GM18520 (cell line): Measurements from ENCODE around the gene SLC23A3.
A peak's percentile ranks its signal among the peaks of the same experiment; 100 is the strongest.

Source experiments
- ATAC-seq: cut with Tn5 transposase; IDR thresholded peaks from one replicate; pipeline ENCODE4 v1.9.1; 2021; ENCODE audit not compliant: unreplicated experiment

Gene SLC23A3

DNA sequence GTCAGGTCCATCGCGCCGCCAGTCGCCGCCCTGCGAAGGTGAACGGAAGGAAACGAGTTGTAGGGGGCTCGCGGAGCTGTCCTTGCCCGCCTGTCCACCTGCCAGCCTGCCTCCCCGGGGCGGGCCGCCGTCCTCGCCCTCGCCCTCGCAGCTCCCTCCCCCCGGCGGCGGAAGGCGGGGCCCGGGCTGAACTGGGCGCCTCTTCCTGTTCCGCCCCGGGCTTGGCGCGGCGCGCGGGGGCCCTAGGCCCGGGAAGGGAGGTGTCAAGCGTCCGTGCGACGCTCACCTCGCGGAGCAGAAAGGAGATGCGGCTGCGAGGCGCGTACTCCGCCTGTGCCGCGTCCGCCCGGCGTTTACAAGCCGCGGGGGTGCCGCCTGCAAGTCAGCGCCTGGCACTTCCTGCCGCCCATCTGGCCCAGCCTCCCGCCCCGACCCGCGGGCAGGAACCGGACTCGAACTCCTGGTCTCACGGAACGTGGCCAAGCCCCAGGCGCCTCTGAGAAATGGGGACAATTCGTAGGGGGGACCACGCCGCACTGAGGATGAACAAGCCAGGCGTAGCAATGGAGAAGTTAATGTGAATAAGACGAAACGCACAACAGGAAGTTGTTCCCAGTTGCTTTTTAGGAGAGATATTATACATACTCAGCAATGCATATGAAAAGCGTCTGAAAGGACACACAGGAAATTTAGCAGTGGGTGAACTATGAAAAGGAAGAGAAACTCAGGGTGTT is 7.2 kb upstream of the SLC23A3 start, which contains the start of gene CNPPD1:
Gene CNPPD1, minus strand, starts transcription at position 108 of the 734 bp plus-strand sequence. Its CDS starts 97 bp downstream, at position 11.
- ATAC-seq = peak; percentile 61

DNA sequence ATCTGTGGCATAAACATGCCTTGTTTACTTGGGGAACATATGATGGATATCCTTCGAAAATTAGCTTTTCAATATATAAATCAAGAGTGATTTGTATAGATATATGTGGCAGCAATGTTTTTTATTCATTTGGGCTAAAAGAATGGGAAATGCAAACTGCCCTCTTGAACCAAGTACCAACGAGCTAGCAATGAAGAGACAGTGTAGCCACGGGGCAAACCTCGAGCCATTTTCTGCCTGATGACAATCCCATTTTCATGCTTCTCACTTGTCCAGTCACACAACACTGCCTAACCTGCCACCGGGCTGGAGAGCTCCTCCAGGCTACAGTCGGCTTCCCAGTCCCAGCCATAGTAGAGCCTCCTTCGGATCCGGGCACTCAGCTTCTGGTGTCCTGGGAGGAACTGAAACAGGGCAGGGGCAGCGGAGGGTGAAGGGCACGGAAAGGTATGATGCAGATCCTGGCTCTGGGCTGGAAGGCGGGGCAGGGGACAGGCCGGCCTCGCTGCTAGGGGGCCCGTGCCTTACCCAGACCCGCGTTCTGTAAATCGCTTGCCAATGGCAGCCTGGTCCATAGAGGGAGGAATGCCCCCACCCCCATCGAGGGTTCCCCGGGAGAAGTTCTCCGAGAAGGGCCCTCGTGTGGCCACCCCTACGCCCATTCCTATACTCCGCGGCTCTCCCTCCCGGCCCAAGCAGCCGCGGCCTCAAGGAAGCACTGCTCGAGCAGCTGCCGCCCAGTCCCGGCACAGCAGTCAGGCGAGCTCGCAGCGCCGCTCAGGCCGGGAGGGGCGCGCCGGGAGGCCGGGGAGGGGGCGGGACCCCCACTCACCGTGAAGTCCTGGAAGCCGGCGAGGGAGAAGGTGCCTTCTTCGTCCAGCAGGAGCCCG is 6.3 kb upstream of the SLC23A3 start:
- peak; percentile 11 for ATAC-seq

DNA sequence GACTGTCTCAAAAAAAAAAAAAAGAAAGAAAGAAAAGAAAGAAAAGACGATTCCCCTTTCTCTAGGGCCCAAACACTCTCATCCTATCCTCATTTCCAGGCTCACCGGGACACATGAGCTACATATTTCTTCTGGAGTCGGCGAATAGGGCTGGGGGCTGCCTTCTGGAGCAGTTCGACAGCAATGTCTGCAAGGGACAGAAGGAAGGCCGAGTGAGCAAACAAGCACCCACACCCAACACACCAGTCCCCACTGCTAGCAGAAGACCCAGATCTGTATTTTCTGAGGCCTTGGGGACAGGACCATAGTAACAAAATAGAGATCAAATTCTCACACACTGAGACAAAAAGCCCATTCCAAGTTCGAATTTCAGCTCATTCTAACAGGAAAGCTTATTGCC is 5.7 kb upstream of the SLC23A3 start:
- ATAC-seq = no peak

DNA sequence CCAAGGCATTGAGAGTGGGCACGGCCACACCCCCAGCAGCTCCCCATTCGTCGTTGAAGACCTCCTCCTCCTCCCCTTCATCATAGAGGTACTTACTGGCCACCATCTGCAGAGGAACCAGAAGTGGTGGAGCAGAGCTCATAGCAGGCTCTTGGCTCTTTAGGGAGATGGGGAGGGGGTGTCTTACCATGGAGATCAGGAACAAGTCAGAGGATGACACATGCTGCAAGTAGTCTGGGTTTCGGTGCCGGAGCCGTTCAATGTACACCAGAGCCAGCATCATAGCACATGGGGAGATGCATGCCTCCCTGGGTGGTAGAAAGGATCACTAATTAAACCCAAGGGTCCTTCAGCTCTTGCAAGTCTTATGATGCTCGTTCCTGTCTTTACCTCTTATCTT is 5.0 kb upstream of the SLC23A3 start:
- ATAC-seq = no peak

DNA sequence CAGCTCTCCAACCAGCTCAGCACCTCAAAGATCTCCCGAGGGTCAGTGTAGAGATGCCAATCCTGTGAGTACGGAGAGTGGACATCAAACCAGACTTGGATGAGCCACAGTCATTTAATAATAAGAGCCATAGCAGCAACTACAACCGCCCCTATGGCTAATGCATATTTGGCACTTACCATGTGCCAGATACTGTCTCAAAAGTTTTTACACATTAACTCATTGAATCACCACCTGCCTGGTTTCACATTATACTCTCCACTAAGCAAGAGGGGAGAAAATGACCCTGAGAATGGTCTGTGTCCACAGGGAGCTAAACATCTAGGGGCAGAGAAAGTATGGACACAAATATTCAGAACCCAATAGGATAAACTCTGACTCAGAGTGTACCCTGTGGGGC is 4.3 kb upstream of the SLC23A3 start:
- no peak for ATAC-seq

DNA sequence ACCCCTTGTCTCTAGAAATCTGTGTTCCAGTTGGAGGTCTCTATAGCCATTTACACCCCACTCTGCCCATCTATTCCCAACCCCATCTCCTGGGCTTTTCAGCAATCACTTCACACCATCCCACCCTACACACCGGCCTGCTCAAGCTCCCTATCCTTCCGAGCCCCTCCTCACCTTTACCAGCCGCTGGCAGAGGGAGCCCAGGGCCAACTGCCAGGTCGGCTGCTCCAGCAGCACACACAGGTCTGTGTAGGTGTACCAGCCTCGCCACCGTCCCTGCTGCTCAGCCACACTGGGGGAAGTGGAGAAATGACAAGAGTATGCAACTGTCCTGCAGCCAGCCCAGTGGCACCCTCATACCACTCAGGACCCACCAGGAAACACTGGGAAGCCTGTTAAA is 3.3 kb upstream of the SLC23A3 start:
- no peak for ATAC-seq

DNA sequence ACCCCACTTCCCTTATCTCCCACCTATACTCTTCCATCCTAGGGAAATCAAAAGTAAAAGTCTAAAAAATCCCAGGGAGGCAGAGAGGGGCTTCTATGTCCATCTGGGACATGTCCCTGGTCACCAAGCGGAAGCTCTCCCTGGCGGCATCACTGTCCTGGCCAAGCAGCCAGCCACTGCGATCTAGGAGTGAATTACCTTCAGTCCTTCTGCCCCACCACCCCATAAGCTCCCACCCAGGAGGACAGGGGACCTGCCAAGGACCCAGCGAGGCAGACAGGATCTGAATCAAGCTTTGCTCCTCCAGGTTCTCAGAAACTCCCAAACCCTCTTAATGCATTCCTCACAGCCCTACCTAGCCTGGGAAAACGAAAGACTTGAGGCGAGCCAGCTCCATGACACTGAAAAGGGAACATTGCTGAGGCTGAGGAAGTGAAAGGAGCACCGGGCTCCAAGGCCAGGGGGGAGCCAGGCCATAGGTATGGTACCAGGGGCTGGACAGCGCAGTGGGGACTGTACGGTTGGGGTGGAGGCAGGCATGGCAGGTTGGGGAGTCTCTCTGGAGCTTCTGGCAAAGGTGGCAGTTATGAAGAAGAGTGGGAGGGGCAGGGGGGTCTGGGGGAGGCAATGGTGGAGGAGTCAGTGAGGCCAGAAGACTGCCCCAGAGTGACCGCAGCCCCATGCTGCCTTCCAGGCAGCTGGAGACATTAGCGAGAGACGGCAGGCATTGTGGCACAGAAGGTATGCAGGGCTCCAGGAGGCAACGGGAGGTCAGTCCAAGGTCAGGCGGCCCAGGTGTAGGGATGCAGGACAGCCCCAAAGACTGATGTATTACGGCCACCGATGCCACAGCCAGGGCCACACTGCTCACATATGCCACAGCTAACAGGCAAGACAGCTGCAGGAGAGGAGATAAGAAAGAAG is 2.7 kb upstream of the SLC23A3 start:
- no peak for ATAC-seq

DNA sequence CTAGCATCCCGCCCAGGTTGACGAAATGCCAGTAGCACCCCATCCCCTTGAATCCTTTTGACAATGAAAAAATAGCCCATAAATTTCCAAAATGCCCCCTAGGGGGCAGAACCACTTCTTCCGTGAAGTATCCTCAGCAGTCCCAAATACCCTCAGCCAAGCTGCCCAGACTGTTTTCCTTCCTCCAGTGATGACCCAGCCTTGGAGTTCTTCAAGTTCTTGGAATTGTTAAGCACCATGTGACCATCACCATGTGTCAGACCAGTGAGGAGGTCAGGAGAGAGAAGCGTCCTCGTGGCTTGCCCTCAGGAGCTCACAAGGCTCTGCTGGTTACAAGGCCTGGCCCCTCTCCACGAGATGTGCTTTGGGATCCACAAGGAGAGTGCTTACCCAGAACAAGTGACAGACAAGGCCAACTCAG is 1.4 kb upstream of the SLC23A3 start:
- no peak for ATAC-seq

DNA sequence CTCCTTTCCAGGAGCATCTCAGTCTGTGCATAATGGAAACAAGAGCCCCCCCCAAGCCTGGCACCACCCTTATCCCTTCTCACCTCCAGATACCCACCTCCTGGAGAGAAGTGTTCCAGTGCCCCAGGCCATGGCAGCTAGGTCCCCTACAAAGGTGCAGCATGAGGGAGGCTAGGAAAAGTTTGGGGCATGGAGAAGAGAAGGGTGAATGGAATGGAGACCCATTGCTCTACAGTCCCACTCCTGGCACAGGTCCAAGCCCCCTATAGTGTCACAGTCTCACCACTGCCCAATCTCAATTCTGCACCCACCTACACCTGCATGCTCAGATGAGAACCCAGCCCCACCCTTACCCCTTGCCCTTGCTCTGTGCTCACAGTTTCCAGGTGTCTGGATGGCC is 897 bp downstream of the SLC23A3 start:
- ATAC-seq = no peak

DNA sequence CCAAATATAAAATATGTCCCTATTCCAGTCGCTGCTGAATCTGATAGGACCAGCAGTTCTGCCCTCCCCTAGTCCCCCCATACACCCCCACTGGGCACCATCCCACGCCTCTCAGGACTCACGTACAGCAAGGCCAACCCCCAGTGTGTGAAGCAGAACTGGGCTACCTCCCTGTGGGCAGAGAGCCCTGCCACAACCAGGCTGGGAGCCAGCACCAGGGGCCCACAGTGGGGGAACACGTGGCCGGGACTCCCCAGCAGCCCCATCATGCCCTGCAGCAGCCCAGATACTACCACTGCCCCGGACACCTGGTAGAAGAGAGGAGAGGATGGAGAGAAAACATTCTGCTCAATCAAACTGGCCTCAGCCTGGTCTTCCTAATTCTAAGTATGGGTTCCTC is 1.3 kb downstream of the SLC23A3 start:
- ATAC-seq = no peak

DNA sequence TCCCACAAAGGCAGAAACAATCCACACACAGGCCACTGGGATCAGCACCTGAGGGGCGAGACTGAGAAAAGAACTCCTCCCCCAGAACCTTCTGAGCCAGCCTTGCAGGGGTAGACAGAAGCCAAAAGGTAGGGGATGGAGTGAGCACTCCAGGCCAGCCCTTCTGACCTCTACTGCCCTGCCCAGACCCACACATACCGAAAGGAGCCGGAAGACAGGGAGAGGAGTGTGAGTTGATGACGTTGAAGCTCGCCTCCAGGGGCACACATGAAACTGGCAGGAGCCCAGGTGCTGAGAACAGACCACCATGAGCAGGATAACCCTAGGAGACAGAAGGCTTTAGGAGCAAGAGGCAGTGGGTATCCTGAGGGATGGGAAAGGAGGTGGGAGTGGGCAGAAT is 1.8 kb downstream of the SLC23A3 start:
- no peak for ATAC-seq

DNA sequence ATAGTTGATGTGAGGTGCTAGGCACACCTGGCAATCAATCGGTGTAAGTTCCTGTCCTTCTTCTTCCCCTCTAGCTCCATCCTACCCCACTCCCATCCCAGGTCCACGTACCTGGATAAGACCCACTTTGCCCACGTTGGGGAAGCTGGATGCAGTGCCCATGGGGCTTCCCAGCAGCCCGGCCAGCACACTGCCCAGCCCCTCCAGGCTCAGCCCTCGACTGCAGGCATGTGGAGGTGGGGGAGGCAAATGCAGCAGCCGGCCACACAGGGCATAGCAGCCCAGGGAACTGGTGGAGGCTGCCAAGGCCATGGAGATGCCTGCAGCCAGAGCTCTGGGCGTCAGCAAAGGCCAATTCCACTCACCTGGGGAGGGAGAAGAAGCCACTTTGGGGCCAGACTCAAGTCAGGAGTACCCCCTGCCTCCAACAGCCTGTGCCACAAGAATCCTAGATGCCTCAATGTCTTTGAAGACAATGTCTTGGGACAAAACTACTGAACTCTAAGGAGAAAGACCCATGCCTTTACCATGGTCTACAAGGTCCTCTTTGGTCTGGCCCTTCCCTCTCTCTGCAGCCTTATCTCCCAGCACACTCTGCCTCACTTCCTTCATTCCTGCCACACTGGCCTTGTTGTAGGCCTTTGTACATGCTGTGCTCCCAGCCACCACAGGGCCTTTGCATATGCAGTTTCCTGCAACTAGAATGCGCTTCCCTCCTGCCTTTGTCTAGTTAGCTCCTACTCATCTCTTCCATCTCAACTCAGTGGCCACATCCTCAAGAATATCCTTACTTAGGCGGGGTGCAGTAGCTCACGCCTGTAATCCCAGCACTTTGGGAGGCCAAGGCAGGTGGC is 4.5 kb downstream of the SLC23A3 start:
- no peak for ATAC-seq

DNA sequence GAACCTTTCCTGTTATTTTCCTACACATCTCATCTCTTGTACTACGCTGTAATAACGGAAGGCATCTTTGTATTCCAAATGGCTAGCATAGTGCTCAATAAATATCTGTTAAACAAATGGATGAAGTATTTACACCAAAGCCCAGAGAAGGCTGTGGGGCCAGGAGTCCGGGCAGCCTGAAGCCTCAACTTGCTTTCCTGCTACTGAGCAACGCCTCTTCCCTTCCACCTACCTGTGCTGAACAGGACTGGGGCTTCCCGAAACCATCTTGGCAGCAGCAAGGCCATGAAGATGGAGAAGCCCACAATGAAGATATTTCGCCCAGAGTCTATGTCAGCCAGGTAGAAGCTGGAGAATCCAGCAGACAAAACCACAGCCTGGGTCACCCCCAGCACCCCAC is 6.7 kb downstream of the SLC23A3 start:
- ATAC-seq = no peak

DNA sequence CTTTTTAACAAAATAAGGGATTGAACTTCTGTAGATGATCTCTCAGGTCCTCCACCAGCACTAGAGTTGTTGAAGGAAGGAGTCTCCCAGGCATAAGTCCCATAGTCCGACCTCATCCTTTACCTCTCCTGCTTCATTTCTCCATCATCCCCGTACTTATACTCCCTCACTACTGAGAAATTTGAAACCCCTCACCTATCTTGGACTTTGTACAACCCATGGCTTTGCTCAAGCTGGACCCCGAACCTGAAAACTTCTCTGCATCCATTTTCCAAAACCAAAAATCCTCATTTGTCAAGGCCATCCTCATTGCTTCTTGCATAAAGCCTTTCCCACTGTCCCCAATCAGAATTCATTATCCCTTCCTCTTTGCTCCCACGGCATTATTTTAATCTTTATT is 8.7 kb downstream of the SLC23A3 start:
- ATAC-seq = no peak

DNA sequence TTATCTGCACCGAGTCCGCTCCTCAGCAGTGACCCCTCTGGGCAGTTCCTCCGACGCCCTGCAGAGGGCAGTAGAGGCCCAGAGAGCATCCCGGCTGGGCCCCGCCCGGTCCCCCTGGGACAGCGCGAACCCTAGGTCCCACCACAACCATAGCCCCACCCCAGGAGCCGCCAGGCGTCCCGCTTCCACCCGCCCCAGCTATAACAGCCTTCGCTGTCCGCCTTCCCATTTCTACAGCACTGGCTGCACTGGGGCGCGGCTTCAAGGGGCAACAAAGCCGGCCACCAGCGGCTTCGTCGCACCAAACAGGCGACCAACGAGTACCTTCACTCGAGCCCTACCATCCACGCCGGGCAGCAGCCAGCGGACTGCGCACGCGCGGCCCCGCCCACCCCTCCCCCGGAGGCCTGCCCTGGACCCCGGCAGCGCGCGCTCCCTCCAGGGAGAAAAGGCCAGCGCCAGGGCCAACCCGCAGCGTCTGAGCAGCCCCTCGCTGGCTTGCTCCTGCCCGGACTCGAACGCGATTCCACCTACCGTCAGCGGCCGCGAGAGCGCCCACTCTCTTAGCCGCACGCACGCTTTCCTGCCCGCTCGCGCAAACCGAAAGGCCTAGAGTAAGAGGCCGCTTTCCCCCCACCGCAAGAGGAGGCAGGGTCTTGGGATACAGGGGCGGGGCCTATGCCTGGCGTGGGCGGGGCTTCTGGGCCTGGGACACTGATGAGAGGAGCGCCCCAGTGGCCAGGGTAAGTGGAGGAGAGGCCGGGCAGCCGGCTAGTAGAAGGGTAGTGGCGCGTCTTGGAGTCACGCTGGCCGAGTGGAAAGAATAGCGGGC is 9.4 kb downstream of the SLC23A3 start, which contains the start of gene NHEJ1:
Gene NHEJ1, minus strand, starts transcription at position 630 of the 832 bp plus-strand sequence. CDS start 2,453 bp downstream, outside the sequence.
- ATAC-seq = peak; percentile 85

DNA sequence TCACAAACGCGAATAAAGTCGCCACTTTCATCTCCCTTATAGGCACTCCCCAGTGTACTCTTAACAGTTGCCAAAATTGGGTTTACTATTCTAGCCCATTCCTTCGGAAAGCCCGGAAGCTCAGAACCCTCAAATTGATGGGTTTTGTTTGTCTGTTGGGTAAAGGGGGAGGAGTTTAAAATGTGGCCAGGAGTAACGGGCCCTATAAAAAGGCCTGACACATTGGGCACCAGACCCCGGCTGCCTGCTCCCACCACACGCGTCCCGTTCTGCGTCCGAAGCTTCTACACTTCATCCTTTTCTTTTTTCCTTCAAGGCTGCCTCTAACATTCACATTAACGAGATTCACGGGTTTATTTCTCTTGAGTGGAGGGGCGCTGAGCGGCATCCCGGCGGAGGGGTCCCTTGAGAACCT is 10.1 kb downstream of the SLC23A3 start:
- no peak for ATAC-seq

DNA sequence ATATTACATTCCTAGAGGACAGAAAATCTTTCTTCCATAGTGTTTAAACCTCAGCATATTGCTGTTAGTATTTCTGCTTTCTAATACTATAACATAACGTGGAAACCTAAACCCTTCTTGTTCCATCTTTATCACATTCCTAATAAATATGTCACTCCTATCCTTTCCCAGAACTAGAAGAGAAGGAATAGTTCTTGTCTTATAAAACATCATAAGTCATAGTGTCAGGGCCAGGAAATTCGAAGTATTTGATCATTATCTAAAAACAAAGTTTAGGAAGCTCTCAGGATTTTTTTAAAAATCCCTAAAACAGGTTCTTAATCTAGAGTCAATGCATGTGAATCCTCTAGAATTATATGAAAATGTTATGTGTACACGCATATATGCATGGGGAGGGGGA is 11.2 kb downstream of the SLC23A3 start:
- no peak for ATAC-seq

DNA sequence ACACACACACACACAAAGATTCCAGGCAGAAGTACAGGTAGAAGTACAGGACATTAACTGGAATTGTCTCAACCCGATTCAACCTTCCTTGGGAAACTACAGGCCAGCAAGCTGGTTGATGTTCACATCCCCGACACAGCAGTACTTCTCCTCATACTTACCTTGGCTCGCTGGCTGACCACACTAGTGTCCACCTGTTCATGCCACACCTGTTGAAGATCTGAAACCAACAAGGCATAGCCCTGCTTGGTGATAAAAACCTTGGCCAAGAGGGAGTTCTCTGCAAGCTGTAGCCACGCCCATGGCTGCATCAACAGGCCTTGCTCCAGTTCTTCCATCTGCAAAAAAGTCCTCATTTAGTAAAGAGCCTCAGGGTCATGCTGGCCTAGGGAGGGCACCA is 11.8 kb downstream of the SLC23A3 start:
- ATAC-seq = no peak

DNA sequence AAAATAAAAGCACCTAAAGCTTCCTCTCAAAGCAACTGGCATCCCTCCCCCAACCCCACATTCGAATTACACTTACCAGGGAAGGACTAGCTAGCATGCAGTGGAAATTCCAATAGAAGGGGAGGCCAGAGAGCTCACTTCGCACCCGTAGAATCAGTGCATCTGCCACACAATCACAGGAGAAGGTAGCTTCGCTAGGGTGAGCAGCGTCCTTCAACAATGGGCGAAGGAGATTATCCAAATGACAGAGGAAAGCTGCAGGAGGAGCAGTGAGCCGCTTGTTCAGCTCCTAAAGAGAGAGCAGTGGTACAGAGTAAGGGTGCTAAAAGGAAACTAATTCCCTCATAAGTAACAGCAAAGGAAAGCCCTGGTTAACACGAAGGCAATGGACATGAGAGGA is 12.4 kb downstream of the SLC23A3 start:
- no peak for ATAC-seq
